Gastrocnemius medialis (tissue), 4 donors: ENCODE results near the gene PPFIBP2. TPM values are rescaled to one million over a fixed set of nuclear protein-coding genes. Genes with fewer than 3 reads are reported as not detected.
A peak's percentile ranks its signal among the peaks of the same experiment; 100 is the strongest.

Experiments used
- ATAC-seq, 2 donors: fragments of 150-250 bp; one replicate each; pipeline ENCODE4 v1.9.1; 2016
- DNase-seq, 2 donors: peaks; one replicate each; pipeline ENCODE4 v3.0.0-alpha.2; 2019
- H3K27ac ChIP-seq, 4 donors: fragments of 200-600 bp; sonication (generic); 1 replicate in 1 of 4; 2 replicates in 3 of 4; pipeline ENCODE4 v1.5.1; 2016 to 2018; ENCODE audit warnings: mild to moderate bottlenecking in 2 of 4, moderate library complexity in 1 of 4
- H3K27me3 ChIP-seq, 3 donors: fragments of 200-600 bp; sonication (generic) in 2 of 3; 1 replicate in 1 of 3; 2 replicates in 2 of 3; pipeline versions ENCODE4 v1.5.1 to v1.6.0; 2016 to 2019; ENCODE audit warnings: mild to moderate bottlenecking in 1 of 3, moderate library complexity in 1 of 3
- H3K36me3 ChIP-seq, 2 donors: fragments of 200-600 bp; sonication (generic) in 1 of 2; one replicate each; pipeline ENCODE4 v1.5.1; 2017 to 2018
- H3K4me1 ChIP-seq, 2 donors: fragments of 200-600 bp; sonication (generic) in 1 of 2; one replicate each; pipeline ENCODE4 v1.5.1; 2016 to 2017; ENCODE audit warnings: mild to moderate bottlenecking in 2 of 2
- H3K4me3 ChIP-seq, 4 donors: fragments of 200-600 bp; sonication (generic) in 3 of 4; 1 replicate in 1 of 4; 2 replicates in 3 of 4; pipeline ENCODE4 v1.5.1; 2016 to 2019; ENCODE audit warnings: mild to moderate bottlenecking in 2 of 4
- H3K9me3 ChIP-seq, 3 donors: fragments of 200-600 bp; sonication (generic) in 2 of 3; 1 replicate in 1 of 3; 2 replicates in 2 of 3; pipeline ENCODE4 v1.5.1; 2016 to 2019
- CTCF ChIP-seq, 5 experiments: fragments of 450-650 bp in 3 of 5; fragments of 200-600 bp in 2 of 5; sonication (generic) in 2 of 5; IDR thresholded peaks in 4 of 5; conservative IDR thresholded peaks in 1 of 5; 1 replicate in 4 of 5; 2 replicates in 1 of 5; pipeline ENCODE4 v1.5.1; 2016 to 2019; ENCODE audit warnings: antibody characterized with exemption in 5 of 5, mild to moderate bottlenecking in 3 of 5, moderate library complexity in 3 of 5
- POLR2A ChIP-seq, 2 donors: fragments of 450-650 bp; IDR thresholded peaks; one replicate each; pipeline ENCODE4 v1.6.1; 2017; ENCODE audit warnings: antibody characterized with exemption in 2 of 2, mild to moderate bottlenecking in 2 of 2, moderate library complexity in 2 of 2
- in situ Hi-C, 4 donors: fragments of 200-750 bp; cut with MboI; loops; one replicate each; pipeline versions ENCODE4 v1.15.0 to v1.8.0; 2017; ENCODE audit warnings: low sequenced_read_pairs in 4 of 4
- intact Hi-C: fragments of 100-400 bp; cut with DNase I; formaldehyde crosslinking; loops from one replicate; pipeline ENCODE4 v1.15.1; 2023; ENCODE audit warnings: low total_unique reads
- total RNA-seq, 4 donors: library from RNA; depleted of rRNA; stranded (reverse); fragments of >200 nt; gene quantifications; one replicate each; pipeline versions ENCODE4 v1.1.0 to v1.2.3, GENCODE V29; 2016

The PPFIBP2 gene
- total RNA-seq, 4 donors from 2014 or later, result 10.5 to 33.5 (median 25.4) TPM

- no peak for TF ChIP-seq CTCF (IDR thresholded peaks at IDR 0.05 in 4 of 5, conservative IDR thresholded peaks at IDR 0.05 in 1 of 5)
- TF ChIP-seq POLR2A (IDR thresholded peaks at IDR 0.05), result no peak
- intact Hi-C loops (no loop called here), in situ Hi-C loops (no loop called here)
- peaks cover 39 to 45% of the 10 kb centered on the region in 2 donors for H3K4me1 ChIP-seq
- no peaks in the 10 kb centered on the region for H3K27me3 ChIP-seq
- no peak for DNase-seq
- no peak for ATAC-seq
- no peaks in the 10 kb centered on the region for H3K36me3 ChIP-seq
- H3K9me3 ChIP-seq, result no peaks in the 10 kb centered on the region
- peak overlapping the region; percentile 40 to 87 (median 78) for H3K27ac ChIP-seq
- no peak overlapping the region for H3K4me3 ChIP-seq
Measured at GRCh38 chr11:7544021-7544420, 30.2 kb downstream of the PPFIBP2 start.

GRCh38 chr11:7545611-7546010, 31.8 kb downstream of the PPFIBP2 start:
- DNase-seq (no peak), ATAC-seq (no peak)
- no peaks in the 10 kb centered on the region for H3K36me3 ChIP-seq
- peak overlapping the region; percentile 77 to 93 (median 86) for H3K27ac ChIP-seq
- no peak for TF ChIP-seq POLR2A (IDR thresholded peaks at IDR 0.05)
- no peak for TF ChIP-seq CTCF (IDR thresholded peaks at IDR 0.05 in 4 of 5, conservative IDR thresholded peaks at IDR 0.05 in 1 of 5)
- in situ Hi-C loops (no loop called here), intact Hi-C loops (loop anchor here (1.0 kb wide), 1 partner anchor 32 kb away; the partner anchor contains the start of gene PPFIBP2)
- no peaks in the 10 kb centered on the region for H3K27me3 ChIP-seq
- H3K4me3 ChIP-seq, result no peak overlapping the region
- no peaks in the 10 kb centered on the region for H3K9me3 ChIP-seq
- peaks cover 39 to 52% of the 10 kb centered on the region in 2 donors for H3K4me1 ChIP-seq

- DNase-seq, result peak; percentile 62 to 88
- Histone ChIP-seq H3K4me1 (peaks cover 43 to 53% of the 10 kb centered on the region in 2 donors), H3K9me3 (no peaks in the 10 kb centered on the region), H3K27ac (peak overlapping the region; percentile 77 to 93 (median 86)), H3K4me3 (no peak overlapping the region), H3K36me3 (no peaks in the 10 kb centered on the region), H3K27me3 (no peaks in the 10 kb centered on the region)
- in situ Hi-C loops (no loop called here), intact Hi-C loops (loop anchor here (1.0 kb wide), 1 partner anchor 33 kb away; the partner anchor contains the start of gene PPFIBP2)
- peak; percentile 91 to 92 for ATAC-seq
- no peak for TF ChIP-seq CTCF (IDR thresholded peaks at IDR 0.05 in 4 of 5, conservative IDR thresholded peaks at IDR 0.05 in 1 of 5)
- TF ChIP-seq POLR2A (IDR thresholded peaks at IDR 0.05), result peak in 1 of 2 donors; percentile 8
Measured at GRCh38 chr11:7546324-7546791, 32.6 kb downstream of the PPFIBP2 start.

GRCh38 chr11:7547687-7548086, 33.9 kb downstream of the PPFIBP2 start:
- H3K4me3 ChIP-seq, result no peak overlapping the region
- in situ Hi-C loops, result no loop called here
- intact Hi-C loops, result no loop called here

More at GRCh38 chr11:7547687-7548086, 33.9 kb downstream of the PPFIBP2 start:
- no peaks in the 10 kb centered on the region for H3K36me3 ChIP-seq
- peaks cover 55 to 66% of the 10 kb centered on the region in 2 donors for H3K4me1 ChIP-seq
- ATAC-seq (no peak), DNase-seq (no peak)
- H3K9me3 ChIP-seq, result no peaks in the 10 kb centered on the region
- peak overlapping the region; percentile 77 to 93 (median 86) for H3K27ac ChIP-seq
- TF ChIP-seq POLR2A (IDR thresholded peaks at IDR 0.05), result no peak
- TF ChIP-seq CTCF (IDR thresholded peaks at IDR 0.05 in 4 of 5, conservative IDR thresholded peaks at IDR 0.05 in 1 of 5), result no peak
- no peaks in the 10 kb centered on the region for H3K27me3 ChIP-seq
